GM12874 (cell line): ENCODE measurements around the gene PODXL.

Experiments
- TF ChIP-seq, protein P1 (sequence below): IDR thresholded peaks from 2 replicates; pipeline ENCODE4 v1.5.1; 2011; ENCODE audit warnings: low read depth, mild to moderate bottlenecking, control low read depth, low read length, moderate library complexity; ENCODE audit not compliant: insufficient read depth

The PODXL gene

DNA sequence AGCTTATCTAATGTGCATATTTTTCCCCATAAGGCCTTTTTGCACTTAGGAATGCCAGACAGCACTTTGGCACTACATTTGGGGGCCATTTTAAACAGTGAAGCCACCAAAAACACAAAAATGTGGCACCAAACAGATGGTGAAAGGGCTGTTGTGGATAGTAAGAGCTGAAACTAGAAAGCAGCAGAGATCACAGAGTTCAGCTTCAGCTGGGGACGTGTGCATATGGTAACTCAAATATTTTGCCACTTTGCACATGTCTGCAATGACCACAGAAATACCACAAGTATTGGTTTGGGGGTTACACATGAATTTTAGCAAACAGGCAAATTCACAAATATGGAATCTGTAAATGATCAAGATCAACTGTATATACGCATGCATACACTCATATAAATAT, 72.8 kb downstream of the PODXL start:
- TF ChIP-seq, protein P1, sequence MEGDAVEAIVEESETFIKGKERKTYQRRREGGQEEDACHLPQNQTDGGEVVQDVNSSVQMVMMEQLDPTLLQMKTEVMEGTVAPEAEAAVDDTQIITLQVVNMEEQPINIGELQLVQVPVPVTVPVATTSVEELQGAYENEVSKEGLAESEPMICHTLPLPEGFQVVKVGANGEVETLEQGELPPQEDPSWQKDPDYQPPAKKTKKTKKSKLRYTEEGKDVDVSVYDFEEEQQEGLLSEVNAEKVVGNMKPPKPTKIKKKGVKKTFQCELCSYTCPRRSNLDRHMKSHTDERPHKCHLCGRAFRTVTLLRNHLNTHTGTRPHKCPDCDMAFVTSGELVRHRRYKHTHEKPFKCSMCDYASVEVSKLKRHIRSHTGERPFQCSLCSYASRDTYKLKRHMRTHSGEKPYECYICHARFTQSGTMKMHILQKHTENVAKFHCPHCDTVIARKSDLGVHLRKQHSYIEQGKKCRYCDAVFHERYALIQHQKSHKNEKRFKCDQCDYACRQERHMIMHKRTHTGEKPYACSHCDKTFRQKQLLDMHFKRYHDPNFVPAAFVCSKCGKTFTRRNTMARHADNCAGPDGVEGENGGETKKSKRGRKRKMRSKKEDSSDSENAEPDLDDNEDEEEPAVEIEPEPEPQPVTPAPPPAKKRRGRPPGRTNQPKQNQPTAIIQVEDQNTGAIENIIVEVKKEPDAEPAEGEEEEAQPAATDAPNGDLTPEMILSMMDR = no peak

DNA sequence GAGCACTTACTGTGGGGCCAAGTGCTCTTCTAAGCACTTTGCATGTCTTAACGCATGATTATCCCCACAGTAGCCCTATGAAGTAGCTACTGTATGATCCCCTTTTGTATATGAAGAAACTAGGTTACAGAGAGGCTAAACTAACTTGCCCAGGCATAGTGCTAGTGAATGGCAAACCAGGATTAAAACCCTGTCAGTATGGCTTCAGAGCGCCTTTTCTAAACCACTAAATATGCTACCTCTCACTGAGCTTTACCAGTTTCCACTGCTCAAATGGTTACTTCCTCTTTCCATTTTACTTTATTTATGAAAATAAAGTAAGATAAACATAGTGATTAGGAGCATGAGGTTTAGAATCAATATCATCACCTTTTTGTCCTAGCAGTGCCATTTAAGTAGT, 73.6 kb downstream of the PODXL start:
- TF ChIP-seq, protein P1 = no peak

DNA sequence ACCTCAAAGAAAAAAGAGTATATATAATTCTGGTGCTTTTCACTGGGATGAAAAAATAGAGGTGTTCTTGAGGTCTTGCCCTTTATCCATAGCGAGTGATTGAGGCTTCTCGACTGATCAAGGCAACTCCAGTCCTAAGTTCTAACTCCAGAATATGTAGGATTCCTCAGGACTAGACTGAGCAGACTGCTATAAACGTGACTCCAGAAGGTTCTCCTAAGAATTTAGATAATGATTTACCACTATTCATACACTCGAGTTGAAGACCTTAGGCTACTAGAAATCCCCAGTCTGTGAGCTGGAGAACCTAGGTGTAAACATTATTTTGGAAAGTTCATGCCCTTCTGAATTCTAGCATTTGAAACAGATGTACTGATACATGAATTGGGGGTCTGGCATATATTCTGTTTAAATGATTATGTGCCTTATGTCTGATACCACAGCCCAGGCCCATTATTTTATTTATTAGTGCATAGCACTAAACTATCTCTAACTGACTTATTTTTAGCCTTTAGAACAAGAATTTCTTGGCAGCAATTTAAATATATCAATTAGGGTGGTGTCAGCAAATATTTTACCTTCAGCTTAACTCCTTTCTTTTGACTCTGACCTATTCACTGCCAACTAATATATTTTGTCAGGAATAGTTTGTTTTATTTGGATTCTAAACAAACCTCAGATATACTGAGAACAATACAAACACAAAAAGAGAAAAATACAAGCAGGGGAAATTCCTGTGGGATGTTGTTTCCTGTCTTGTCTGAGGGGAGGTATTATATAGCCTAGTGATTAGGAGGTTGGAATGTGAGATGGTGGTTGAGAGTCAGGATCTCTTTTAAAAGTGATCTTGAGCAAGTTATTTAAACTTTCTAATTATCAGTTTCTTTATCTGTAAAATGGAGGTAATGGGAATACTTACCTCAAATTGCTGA, 75.8 kb downstream of the PODXL start:
- TF ChIP-seq, protein P1 = no peak

DNA sequence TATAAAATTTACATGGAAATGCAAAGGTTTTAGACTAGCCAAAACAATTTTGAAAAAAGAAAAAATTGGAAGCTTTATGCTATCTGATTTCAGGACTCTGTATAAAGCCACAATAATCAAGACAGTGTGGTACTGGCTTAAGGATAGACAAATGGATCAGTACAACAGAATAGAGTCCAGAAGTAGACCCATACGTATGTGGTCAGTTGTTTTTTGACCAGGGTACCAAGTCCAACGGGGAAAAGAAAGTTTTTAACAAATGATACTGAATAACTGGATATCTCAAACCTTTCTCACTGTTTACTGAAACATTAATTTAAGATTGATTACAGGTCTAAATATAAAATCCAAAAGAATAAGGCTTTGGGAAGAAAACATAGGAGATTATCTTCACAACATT, 79.7 kb downstream of the PODXL start:
- TF ChIP-seq, protein P1 = no peak

DNA sequence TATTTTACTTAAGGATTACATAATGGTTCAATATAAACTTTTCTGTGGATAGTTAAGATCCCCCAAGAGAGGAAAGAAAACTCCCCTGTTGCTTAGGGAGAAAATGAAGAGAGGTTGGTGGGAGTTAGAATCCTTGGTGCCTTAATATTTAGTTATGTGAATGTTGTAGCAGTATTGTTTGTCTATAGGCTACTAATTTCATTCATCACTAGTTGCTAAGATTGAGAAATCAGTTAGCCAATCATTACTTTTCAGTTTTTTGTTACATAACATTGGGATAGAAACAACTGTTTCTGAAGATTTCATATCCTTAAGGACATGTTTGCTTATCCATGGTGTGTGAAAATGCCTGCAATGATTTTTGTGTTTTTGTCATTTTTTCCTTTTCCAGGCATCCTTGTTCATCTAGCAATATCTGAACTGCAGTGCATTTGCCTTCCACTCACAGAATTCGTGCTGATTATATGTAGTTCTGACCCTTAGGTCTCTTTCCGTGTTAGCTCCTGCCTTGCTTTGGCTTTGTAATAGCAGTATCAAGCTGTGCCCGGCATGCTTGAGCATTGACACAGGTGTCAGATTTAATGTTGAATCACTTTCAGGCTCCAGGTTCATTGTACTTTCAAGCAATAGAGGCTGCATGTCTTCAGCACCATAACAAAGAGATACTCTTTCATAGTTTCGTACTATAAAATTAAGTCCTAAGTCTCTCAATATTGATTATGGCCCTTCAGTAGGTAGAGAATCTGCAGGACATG, 85.0 kb downstream of the PODXL start:
- TF ChIP-seq, protein P1 = no peak

DNA sequence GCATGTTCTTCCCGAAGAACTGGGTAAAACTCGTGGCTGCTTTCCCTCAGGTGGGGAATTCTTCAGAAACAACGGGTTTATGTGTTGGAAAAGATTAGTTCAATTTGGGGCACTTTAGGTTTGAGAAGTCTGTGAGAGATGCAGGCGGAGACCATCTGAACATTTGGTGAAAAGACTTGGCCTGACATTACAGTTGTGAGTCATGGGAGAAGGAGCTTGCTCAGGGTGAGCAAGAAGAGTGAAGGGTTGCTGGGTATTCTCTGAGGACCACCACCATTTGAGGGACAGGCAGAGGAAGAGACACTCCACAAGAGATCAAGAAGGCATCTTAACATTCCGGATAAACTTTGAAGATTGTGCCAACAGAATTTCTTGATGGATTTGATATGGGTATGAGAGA, 88.6 kb downstream of the PODXL start:
- TF ChIP-seq, protein P1 = no peak

DNA sequence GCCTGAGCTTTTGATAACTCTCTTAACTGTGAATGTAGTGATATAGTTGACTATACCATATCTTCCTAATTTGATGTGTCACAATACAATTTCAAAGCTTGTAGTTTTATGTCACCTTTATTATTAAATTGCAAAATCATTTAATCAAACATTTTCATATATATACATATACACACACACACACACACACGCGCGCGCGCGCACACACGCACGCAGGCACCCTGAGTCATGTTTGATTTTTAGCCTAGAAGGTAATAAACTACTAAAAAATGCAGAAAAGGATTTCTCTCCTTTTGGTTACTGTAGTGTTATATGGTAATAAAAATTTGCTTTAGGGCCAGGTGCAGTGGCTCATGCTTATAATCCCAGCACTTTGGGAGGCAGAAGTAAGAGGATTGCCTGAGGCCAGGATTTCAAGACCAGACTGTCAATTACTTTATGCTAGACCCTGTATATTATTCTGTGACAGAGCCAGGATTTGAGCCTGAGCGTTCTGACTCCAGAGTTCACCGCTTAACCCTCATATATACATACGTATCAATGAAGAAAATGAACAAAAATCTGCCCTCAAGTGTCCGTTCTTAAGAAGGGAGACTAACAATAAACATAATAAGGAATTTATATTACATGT, 89.6 kb downstream of the PODXL start:
- TF ChIP-seq, protein P1 = no peak
